Stimulated activated CD4-positive, alpha-beta T cell treated with anti-CD3 and anti-CD28 coated beads, TNF-alpha, amount 100 ng/mL, for 48 hours (primary cell): ENCODE measurements around the gene PRKCZ.

Experiments
- DNase-seq, 3 donors: peaks; one replicate each; pipeline ENCODE4 v3.0.0-alpha.2; 2020; ENCODE audit warnings: low read depth in 3 of 3

PRKCZ gene

GRCh38 chr1:2156866-2157265, 106.7 kb downstream of the PRKCZ start:
- DNase-seq: no peak

GRCh38 chr1:2157856-2158255, 107.6 kb downstream of the PRKCZ start:
- no peak for DNase-seq

- no peak for DNase-seq
Measured at GRCh38 chr1:2158272-2158671, 108.1 kb downstream of the PRKCZ start.

GRCh38 chr1:2159124-2159523, 108.9 kb downstream of the PRKCZ start:
- no peak for DNase-seq

- DNase-seq: no peak
Measured at GRCh38 chr1:2160451-2161300, 110.5 kb downstream of the PRKCZ start.

GRCh38 chr1:2163205-2163604, 113.0 kb downstream of the PRKCZ start:
- no peak for DNase-seq

GRCh38 chr1:2165646-2166045, 115.4 kb downstream of the PRKCZ start:
- DNase-seq: no peak

- DNase-seq: no peak
Measured at GRCh38 chr1:2166254-2166653, 116.0 kb downstream of the PRKCZ start.

- DNase-seq: no peak
Measured at GRCh38 chr1:2166695-2167094, 116.5 kb downstream of the PRKCZ start.

GRCh38 chr1:2168090-2168489, 117.9 kb downstream of the PRKCZ start:
- no peak for DNase-seq

- no peak for DNase-seq
Measured at GRCh38 chr1:2168535-2168934, 118.3 kb downstream of the PRKCZ start.

GRCh38 chr1:2169200-2169836, 119.1 kb downstream of the PRKCZ start:
- DNase-seq: no peak

- DNase-seq: no peak
Measured at GRCh38 chr1:2170211-2170610, 120.0 kb downstream of the PRKCZ start.

GRCh38 chr1:2172012-2172411, 121.8 kb downstream of the PRKCZ start:
- DNase-seq: no peak

- no peak for DNase-seq
Measured at GRCh38 chr1:2172551-2173146, 122.4 kb downstream of the PRKCZ start.

- DNase-seq: no peak
Measured at GRCh38 chr1:2173546-2174347, 123.5 kb downstream of the PRKCZ start.

GRCh38 chr1:2174348-2175054, 124.3 kb downstream of the PRKCZ start:
- peak in 1 of 3 donors; percentile 30 for DNase-seq

GRCh38 chr1:2175055-2175414, 124.8 kb downstream of the PRKCZ start:
- DNase-seq: no peak

GRCh38 chr1:2175681-2176454, 125.7 kb downstream of the PRKCZ start:
- DNase-seq: no peak

GRCh38 chr1:2176615-2177014, 126.4 kb downstream of the PRKCZ start:
- DNase-seq: no peak

GRCh38 chr1:2177541-2177940, 127.3 kb downstream of the PRKCZ start:
- no peak for DNase-seq
